HepG2 (cell line): Measurements from ENCODE around the gene PHF3. TPM values are rescaled to one million over a fixed set of nuclear protein-coding genes. Genes with fewer than 3 reads are reported as not detected.
A peak's percentile ranks its signal among the peaks of the same experiment; 100 is the strongest.

Experiments used
- BCL6 ChIP-seq: IDR thresholded peaks from 2 replicates; pipeline ENCODE4 v1.6.1; 2016; ENCODE audit warnings: missing genetic modification reagents, missing compliant biosample characterization
- CEBPG ChIP-seq: IDR thresholded peaks from 2 replicates; pipeline ENCODE4 v1.6.1; 2016
- DR1 ChIP-seq: sonication (generic); formaldehyde crosslinking; IDR thresholded peaks from 2 replicates; pipeline ENCODE4 v1.8.0; 2021; ENCODE audit warnings: mild to moderate bottlenecking, missing genetic modification reagents, inconsistent platforms
- ELF3 ChIP-seq: IDR thresholded peaks from 2 replicates; pipeline ENCODE4 v1.6.1; 2016; ENCODE audit warnings: missing genetic modification reagents, missing compliant biosample characterization
- HNF1B ChIP-seq: sonication (generic); formaldehyde crosslinking; IDR thresholded peaks from 2 replicates; pipeline ENCODE4 v1.5.1; 2020; ENCODE audit warnings: mild to moderate bottlenecking, moderate library complexity, missing genetic modification reagents
- HNF4G ChIP-seq, 2 experiments: sonication (generic) in 1 of 2; formaldehyde crosslinking in 1 of 2; IDR thresholded peaks; 2 replicates each; pipeline versions ENCODE4 v1.4.0 to v1.6.1; 2011 to 2020; ENCODE audit warnings: borderline replicate concordance in 2 of 2, low read depth in 2 of 2, mild to moderate bottlenecking in 2 of 2, low read length in 1 of 2, missing genetic modification reagents in 1 of 2, moderate library complexity in 1 of 2
- HOXA5 ChIP-seq: sonication (generic); formaldehyde crosslinking; IDR thresholded peaks from 2 replicates; pipeline ENCODE4 v1.4.0; 2020; ENCODE audit warnings: missing genetic modification reagents
- MED1 ChIP-seq: sonication (generic); formaldehyde crosslinking; IDR thresholded peaks from 2 replicates; pipeline ENCODE4 v1.4.0; 2020; ENCODE audit warnings: missing genetic modification reagents
- MXD4 ChIP-seq: IDR thresholded peaks from 2 replicates; pipeline ENCODE4 v1.6.1; 2016; ENCODE audit warnings: mild to moderate bottlenecking, missing biosample characterization, missing genetic modification reagents
- NFIB ChIP-seq: sonication (generic); formaldehyde crosslinking; IDR thresholded peaks from 2 replicates; pipeline ENCODE4 v1.9.0; 2021; ENCODE audit warnings: missing genetic modification reagents, mild to moderate bottlenecking, borderline replicate concordance
- PRDM10 ChIP-seq: sonication (generic); formaldehyde crosslinking; IDR thresholded peaks from 2 replicates; pipeline ENCODE4 v1.4.0; 2020; ENCODE audit warnings: low read depth, missing genetic modification reagents
- SALL1 ChIP-seq: sonication (generic); formaldehyde crosslinking; IDR thresholded peaks from 2 replicates; pipeline ENCODE4 v1.8.0; 2022; ENCODE audit warnings: mild to moderate bottlenecking, missing genetic modification reagents
- SOX5 ChIP-seq: IDR thresholded peaks from 2 replicates; pipeline ENCODE4 v1.6.1; 2016; ENCODE audit warnings: borderline replicate concordance
- SOX6 ChIP-seq, 2 experiments: fragments of 450-650 bp in 1 of 2; sonication (generic) in 1 of 2; formaldehyde crosslinking in 1 of 2; IDR thresholded peaks; 2 replicates each; pipeline versions ENCODE4 v1.4.0 to v1.6.1; 2017 to 2020; ENCODE audit warnings: antibody characterized with exemption in 1 of 2, mild to moderate bottlenecking in 1 of 2, missing genetic modification reagents in 1 of 2
- TCF7 ChIP-seq: sonication (generic); IDR thresholded peaks from 2 replicates; pipeline ENCODE4 v1.6.1; 2016; ENCODE audit warnings: antibody characterized with exemption, low read depth
- YEATS4 ChIP-seq: sonication (generic); formaldehyde crosslinking; IDR thresholded peaks from 2 replicates; pipeline ENCODE4 v1.4.0; 2020; ENCODE audit warnings: missing genetic modification reagents, borderline replicate concordance
- ZNF263 ChIP-seq: sonication (generic); formaldehyde crosslinking; IDR thresholded peaks from 2 replicates; pipeline ENCODE4 v1.4.0; 2020; ENCODE audit warnings: missing genetic modification reagents
- ZNF280D ChIP-seq: sonication (generic); formaldehyde crosslinking; IDR thresholded peaks from 2 replicates; pipeline ENCODE4 v1.5.1; 2020; ENCODE audit warnings: mild to moderate bottlenecking, missing genetic modification reagents
- ZNF615 ChIP-seq: sonication (generic); formaldehyde crosslinking; IDR thresholded peaks from 2 replicates; pipeline ENCODE4 v1.5.0; 2020; ENCODE audit warnings: mild to moderate bottlenecking, missing genetic modification reagents, borderline replicate concordance
- ZNF775 ChIP-seq: sonication (generic); formaldehyde crosslinking; IDR thresholded peaks from 2 replicates; pipeline ENCODE4 v1.4.0; 2020; ENCODE audit warnings: missing genetic modification reagents, mild to moderate bottlenecking, moderate library complexity, borderline replicate concordance
- ZNF788 ChIP-seq: sonication (generic); formaldehyde crosslinking; IDR thresholded peaks from 2 replicates; pipeline ENCODE4 v1.5.0; 2020; ENCODE audit warnings: mild to moderate bottlenecking, missing genetic modification reagents, borderline replicate concordance
- polyA plus RNA-seq, 8 experiments: library from polyadenylated mRNA; depleted of rRNA in 3 of 8; stranded (reverse) in 7 of 8; unstranded in 1 of 8; fragments of >200 nt; fragmentation: Illumina TruSeq in 4 of 8; extraction: Trizol in 4 of 8; gene quantifications; 2 replicates each; pipeline versions ENCODE4 v1.2.1 to v1.2.3, GENCODE V29; 2011 to 2016; ENCODE audit warnings: low read depth in 4 of 8, missing spikeins in 1 of 8, mixed read lengths in 1 of 8; ENCODE audit not compliant: insufficient read depth in 1 of 8
- total RNA-seq, 5 experiments: library from RNA; depleted of rRNA; stranded (reverse); fragments of >200 nt; fragmentation: Illumina TruSeq; extraction: Trizol; gene quantifications; 2 replicates each; pipeline ENCODE4 v1.2.3, GENCODE V29; 2016; ENCODE audit warnings: low read depth in 1 of 5

The PHF3 gene
- total and polyA plus RNA-seq, 2 of the 13 experiments (the other 11 are each of a cell fraction or from before 2014, with no cell fraction given) = 19.8 to 70.4 TPM

- TF ChIP-seq ZNF280D (CRISPR knock-in tag) (no peak), TCF7 (peak; percentile 42; the same call in 1 of the 2 replicates), ZNF788 (peak; percentile 41; the same call in 1 of the 2 replicates), NFIB (CRISPR knock-in tag) (no peak), BCL6 (peak; percentile 45; the same call in 1 of the 2 replicates), HOXA5 (CRISPR knock-in tag) (0 out of 2 replicates have a peak, but pooled peaks have one; percentile 31), ZNF615 (CRISPR knock-in tag) (no peak), HNF4G (IDR thresholded peaks at IDR 0.05; ENCODE audit: borderline replicate concordance, low read depth, low read length) (peak; percentile 62), HNF4G (CRISPR knock-in tag; IDR thresholded peaks at IDR 0.05; ENCODE audit: borderline replicate concordance, low read depth) (peak; percentile 77; the same call in 1 of the 2 replicates), DR1 (CRISPR knock-in tag) (no peak), SOX5 (peak; percentile 24; the same call in 1 of the 2 replicates), SOX6 (IDR thresholded peaks at IDR 0.05) (no peak), SOX6 (CRISPR knock-in tag; IDR thresholded peaks at IDR 0.05) (peak; percentile 55), PRDM10 (CRISPR knock-in tag) (peak; percentile 36; the same call in 1 of the 2 replicates), ELF3 (CRISPR knock-in tag) (peak; percentile 85), MXD4 (no peak), ZNF263 (CRISPR knock-in tag) (peak; percentile 47; the same call in 1 of the 2 replicates), ZNF775 (CRISPR knock-in tag) (peak; percentile 81; the same call in 1 of the 2 replicates), SALL1 (peak; percentile 33; the same call in 1 of the 2 replicates), YEATS4 (CRISPR knock-in tag) (no peak), CEBPG (0 out of 2 replicates have a peak, but pooled peaks have one; percentile 40), MED1 (CRISPR knock-in tag) (peak; percentile 61), HNF1B (peak; percentile 52)
These were observed 103.6 kb downstream of the PHF3 start (continued) for GRCh38 chr6:63739094-63739687.
